GM19023 (cell line): ENCODE results near the gene SPOPL.

Experiments
- ATAC-seq: cut with Tn5 transposase; IDR thresholded peaks from one replicate; pipeline ENCODE4 v1.9.1; 2021; ENCODE audit warnings: mild to moderate bottlenecking, moderate library complexity; ENCODE audit not compliant: unreplicated experiment

Gene SPOPL

GRCh38 chr2:138596403-138596802 lies 94.8 kb downstream of the SPOPL start:
- no peak for ATAC-seq

- no peak for ATAC-seq
Measured at GRCh38 chr2:138600732-138601457, 99.3 kb downstream of the SPOPL start.

- no peak for ATAC-seq
Measured at GRCh38 chr2:138601458-138602165, 100.0 kb downstream of the SPOPL start.

- no peak for ATAC-seq
Measured at GRCh38 chr2:138602166-138602460, 100.5 kb downstream of the SPOPL start.

- no peak for ATAC-seq
Measured at GRCh38 chr2:138607746-138608145, 106.2 kb downstream of the SPOPL start.

GRCh38 chr2:138609446-138609845 lies 107.9 kb downstream of the SPOPL start:
- ATAC-seq = no peak

GRCh38 chr2:138610201-138610953 lies 108.8 kb downstream of the SPOPL start:
- ATAC-seq = no peak

GRCh38 chr2:138615257-138615656 lies 113.7 kb downstream of the SPOPL start:
- no peak for ATAC-seq

- ATAC-seq = no peak
Measured at GRCh38 chr2:138617026-138617425, 115.5 kb downstream of the SPOPL start.

- no peak for ATAC-seq
Measured at GRCh38 chr2:138618971-138619370, 117.4 kb downstream of the SPOPL start.

GRCh38 chr2:138620431-138620830 lies 118.9 kb downstream of the SPOPL start:
- no peak for ATAC-seq

GRCh38 chr2:138621139-138621538 lies 119.6 kb downstream of the SPOPL start:
- ATAC-seq = no peak

- no peak for ATAC-seq
Measured at GRCh38 chr2:138622613-138623012, 121.0 kb downstream of the SPOPL start.
